Prostate gland (tissue), 2 donors: Measurements from ENCODE around the gene VAV1. TPM values are rescaled to one million over a fixed set of nuclear protein-coding genes. Genes with fewer than 3 reads are reported as not detected.

Source experiments
- DNase-seq: peaks from one replicate; pipeline ENCODE4 v3.0.0-alpha.2; 2019; ENCODE audit warnings: low spot score
- H3K27ac ChIP-seq, 2 donors: fragments of 200-600 bp; sonication (generic); 2 replicates each; pipeline ENCODE4 v1.5.1; 2017 to 2019
- H3K27me3 ChIP-seq: fragments of 200-600 bp; sonication (generic); replicated peaks from 2 replicates; pipeline ENCODE4 v1.5.1; 2019; ENCODE audit not compliant: insufficient read depth
- H3K36me3 ChIP-seq, 2 donors: fragments of 200-600 bp; sonication (generic); 1 replicate in 1 of 2; 2 replicates in 1 of 2; pipeline versions ENCODE4 v1.5.1 to v1.8.1; 2017 to 2019
- H3K4me1 ChIP-seq: fragments of 200-600 bp; sonication (generic); replicated peaks from 2 replicates; pipeline ENCODE4 v1.5.1; 2019
- H3K4me3 ChIP-seq, 2 donors: fragments of 200-600 bp; sonication (generic); 2 replicates each; pipeline ENCODE4 v1.5.1; 2017 to 2019
- H3K9me3 ChIP-seq: fragments of 200-600 bp; sonication (generic); 2 replicates; pipeline ENCODE4 v1.5.1; 2017
- CTCF ChIP-seq, 4 experiments: fragments of 200-600 bp in 2 of 4; fragments of 450-650 bp in 2 of 4; sonication (generic) in 2 of 4; IDR thresholded peaks; 1 replicate in 3 of 4; 2 replicates in 1 of 4; pipeline ENCODE4 v1.5.1; 2016 to 2019; ENCODE audit warnings: antibody characterized with exemption in 4 of 4, mild to moderate bottlenecking in 2 of 4, moderate library complexity in 2 of 4
- POLR2A ChIP-seq: fragments of 450-650 bp; IDR thresholded peaks from one replicate; pipeline ENCODE4 v1.6.1; 2016; ENCODE audit warnings: antibody characterized with exemption, mild to moderate bottlenecking
- POLR2AphosphoS5 ChIP-seq: sonication (generic); formaldehyde crosslinking; IDR thresholded peaks from one replicate; pipeline ENCODE4 v1.6.1; 2017; ENCODE audit warnings: antibody characterized with exemption
- WGBS: methylation state at CpG from one replicate; pipeline ENCODE4 v1.1.5; 2018; 5-methylcytosine and 5-hydroxymethylcytosine counted together
- intact Hi-C: fragments of 100-400 bp; cut with DNase I; formaldehyde crosslinking; loops from one replicate; pipeline ENCODE4 v1.14.2; 2022
- total RNA-seq, 2 donors: library from RNA; depleted of rRNA; stranded (reverse); fragments of >200 nt; gene quantifications; one replicate each; pipeline ENCODE4 v1.1.0, GENCODE V29; 2016

The VAV1 gene
- total RNA-seq, 2 donors from 2014 or later: 3.6 to 4.8 TPM

- Histone ChIP-seq H3K4me3 (no peak overlapping the region), H3K27ac (no peak overlapping the region), H3K36me3 (peaks cover 0 to 7% of the 10 kb centered on the region in 2 donors), H3K4me1 (peaks cover 16% of the 10 kb centered on the region), H3K9me3 (no peaks in the 10 kb centered on the region), H3K27me3 (no peaks in the 10 kb centered on the region)
- intact Hi-C loops: loop anchor here (10.0 kb wide), 1 partner anchor 199 kb away; the partner anchor contains the start of gene TNFSF9
- TF ChIP-seq CTCF (IDR thresholded peaks at IDR 0.05) (no peak), POLR2A (no peak), POLR2AphosphoS5 (no peak)
- no peak for DNase-seq
- 88% methylated on average over 20 of the region's 20 CpGs for WGBS
Observed at GRCh38 chr19:6734096-6734696, 38.3 kb upstream of the VAV1 start.

GRCh38 chr19:6735181-6735911 is 37.2 kb upstream of the VAV1 start:
- Histone ChIP-seq H3K4me3 (no peak overlapping the region), H3K27ac (peak overlapping the region; percentile 93 to 97), H3K36me3 (peaks cover 0 to 7% of the 10 kb centered on the region in 2 donors), H3K27me3 (no peaks in the 10 kb centered on the region), H3K9me3 (no peaks in the 10 kb centered on the region), H3K4me1 (peaks cover 16% of the 10 kb centered on the region)
- intact Hi-C loops: loop anchor here (5.0 to 10.0 kb wide), 2 partner anchors 127 to 201 kb away; partner anchors contain the start of gene TNFSF9
- 72% methylated on average over 15 of the region's 15 CpGs for WGBS
- DNase-seq: no peak
- TF ChIP-seq POLR2A (no peak), CTCF (IDR thresholded peaks at IDR 0.05) (no peak), POLR2AphosphoS5 (no peak)

GRCh38 chr19:6736169-6736916 is 36.2 kb upstream of the VAV1 start:
- intact Hi-C loops: loop anchor here (5.0 to 10.0 kb wide), 2 partner anchors 126 to 202 kb away; partner anchors contain the start of gene TNFSF9

GRCh38 chr19:6736917-6737283 is 35.6 kb upstream of the VAV1 start:
- no peak for DNase-seq
- H3K4me1 ChIP-seq: peaks cover 16% of the 10 kb centered on the region

More at GRCh38 chr19:6736169-6736916, 36.2 kb upstream of the VAV1 start:
- peak; percentile 65 for DNase-seq
- H3K9me3 ChIP-seq: no peaks in the 10 kb centered on the region
- TF ChIP-seq POLR2A (peak; percentile 51), CTCF (IDR thresholded peaks at IDR 0.05) (peak; percentile 33 to 81 (median 62)), POLR2AphosphoS5 (peak; percentile 58)
- WGBS: 29% methylated on average over 24 of the region's 25 CpGs
- H3K27ac ChIP-seq: peak overlapping the region; percentile 93 to 97
- H3K36me3 ChIP-seq: peaks cover 0 to 7% of the 10 kb centered on the region in 2 donors
- peaks cover 16% of the 10 kb centered on the region for H3K4me1 ChIP-seq
- peak overlapping the region; percentile 67 to 92 for H3K4me3 ChIP-seq
- H3K27me3 ChIP-seq: no peaks in the 10 kb centered on the region

More at GRCh38 chr19:6736917-6737283, 35.6 kb upstream of the VAV1 start:
- H3K9me3 ChIP-seq: no peaks in the 10 kb centered on the region
- peak overlapping the region; percentile 93 to 97 for H3K27ac ChIP-seq
- peak overlapping the region; percentile 67 to 92 for H3K4me3 ChIP-seq
- intact Hi-C loops: loop anchor here (5.0 to 10.0 kb wide), 2 partner anchors 125 to 202 kb away; partner anchors contain the start of gene TNFSF9
- WGBS: 0% methylated on average over 13 of the region's 16 CpGs
- H3K36me3 ChIP-seq: peaks cover 0 to 7% of the 10 kb centered on the region in 2 donors
- H3K27me3 ChIP-seq: no peaks in the 10 kb centered on the region
- TF ChIP-seq POLR2A (no peak), CTCF (IDR thresholded peaks at IDR 0.05) (no peak), POLR2AphosphoS5 (no peak)
